ENCODE results near the gene CYP4B1.

The CYP4B1 gene

GRCh38 chr1:46755121-46755520 lies 43.7 kb upstream of the CYP4B1 start:
- H4K20me1 ChIP-seq (ENCODE audit: insufficient read depth), result no peaks in the 10 kb centered on the region
- no peak overlapping the region for H3K9ac ChIP-seq
- no peak for TF ChIP-seq CTCF (conservative IDR thresholded peaks at IDR 0.05; ENCODE audit: low read depth, low read length)
- H3K36me3 ChIP-seq (ENCODE audit: insufficient read depth), result no peaks in the 10 kb centered on the region
- H3K4me3 ChIP-seq (IDR thresholded peaks at IDR 0.05; ENCODE audit: insufficient read depth, low read depth, low read length), result no peak overlapping the region
- no peaks in the 10 kb centered on the region for H3K4me1 ChIP-seq (ENCODE audit: low read depth, poor library complexity, severe bottlenecking)
- H3K27ac ChIP-seq, result no peak overlapping the region
- H3K4me2 ChIP-seq, result no peak overlapping the region
- no peaks in the 10 kb centered on the region for H3K79me2 ChIP-seq (ENCODE audit: insufficient read depth, low read depth)
- no peak overlapping the region for H2AFZ ChIP-seq (ENCODE audit: low read depth)
- no peaks in the 10 kb centered on the region for H3K27me3 ChIP-seq (ENCODE audit: insufficient read depth, low read depth)

- no peaks in the 10 kb centered on the region for H3K36me3 ChIP-seq (ENCODE audit: insufficient read depth)
- no peak overlapping the region for H2AFZ ChIP-seq (ENCODE audit: low read depth)
- H3K9ac ChIP-seq, result no peak overlapping the region
- H3K79me2 ChIP-seq (ENCODE audit: insufficient read depth, low read depth), result no peaks in the 10 kb centered on the region
- TF ChIP-seq CTCF (conservative IDR thresholded peaks at IDR 0.05; ENCODE audit: low read depth, low read length), result no peak
- H3K4me2 ChIP-seq, result no peak overlapping the region
- H3K27ac ChIP-seq, result no peak overlapping the region
- H3K4me1 ChIP-seq (ENCODE audit: low read depth, poor library complexity, severe bottlenecking), result no peaks in the 10 kb centered on the region
- H4K20me1 ChIP-seq (ENCODE audit: insufficient read depth), result no peaks in the 10 kb centered on the region
- H3K27me3 ChIP-seq (ENCODE audit: insufficient read depth, low read depth), result no peaks in the 10 kb centered on the region
- H3K4me3 ChIP-seq (IDR thresholded peaks at IDR 0.05; ENCODE audit: insufficient read depth, low read depth, low read length), result no peak overlapping the region
Measured at GRCh38 chr1:46757247-46757955, 41.4 kb upstream of the CYP4B1 start.

GRCh38 chr1:46757956-46758528 lies 40.8 kb upstream of the CYP4B1 start:
- H3K36me3 ChIP-seq (ENCODE audit: insufficient read depth), result no peaks in the 10 kb centered on the region
- no peak overlapping the region for H3K4me2 ChIP-seq
- H3K4me3 ChIP-seq (IDR thresholded peaks at IDR 0.05; ENCODE audit: insufficient read depth, low read depth, low read length), result no peak overlapping the region
- no peaks in the 10 kb centered on the region for H3K79me2 ChIP-seq (ENCODE audit: insufficient read depth, low read depth)
- H3K9ac ChIP-seq, result no peak overlapping the region
- no peaks in the 10 kb centered on the region for H3K4me1 ChIP-seq (ENCODE audit: low read depth, poor library complexity, severe bottlenecking)
- H3K27me3 ChIP-seq (ENCODE audit: insufficient read depth, low read depth), result no peaks in the 10 kb centered on the region
- H3K27ac ChIP-seq, result no peak overlapping the region
- H4K20me1 ChIP-seq (ENCODE audit: insufficient read depth), result no peaks in the 10 kb centered on the region
- H2AFZ ChIP-seq (ENCODE audit: low read depth), result no peak overlapping the region
- TF ChIP-seq CTCF (conservative IDR thresholded peaks at IDR 0.05; ENCODE audit: low read depth, low read length), result no peak

GRCh38 chr1:46760558-46761166 lies 38.2 kb upstream of the CYP4B1 start:
- no peak for TF ChIP-seq CTCF (conservative IDR thresholded peaks at IDR 0.05; ENCODE audit: low read depth, low read length)
- Histone ChIP-seq H3K4me2 (no peak overlapping the region), H4K20me1 (ENCODE audit: insufficient read depth) (no peaks in the 10 kb centered on the region)

More at GRCh38 chr1:46760558-46761166, 38.2 kb upstream of the CYP4B1 start:
- H3K4me3 ChIP-seq (IDR thresholded peaks at IDR 0.05; ENCODE audit: insufficient read depth, low read depth, low read length), result no peak overlapping the region
- H2AFZ ChIP-seq (ENCODE audit: low read depth), result no peak overlapping the region
- no peak overlapping the region for H3K27ac ChIP-seq
- H3K9ac ChIP-seq, result no peak overlapping the region
- H3K27me3 ChIP-seq (ENCODE audit: insufficient read depth, low read depth), result no peaks in the 10 kb centered on the region
- no peaks in the 10 kb centered on the region for H3K79me2 ChIP-seq (ENCODE audit: insufficient read depth, low read depth)
- no peaks in the 10 kb centered on the region for H3K4me1 ChIP-seq (ENCODE audit: low read depth, poor library complexity, severe bottlenecking)
- no peaks in the 10 kb centered on the region for H3K36me3 ChIP-seq (ENCODE audit: insufficient read depth)

Measured in KMS-11 (cell line).